K562 (cell line): ENCODE results near the gene U2AF1L4. TPM values are rescaled to one million over a fixed set of nuclear protein-coding genes. Genes with fewer than 3 reads are reported as not detected.
"Not testable (repeated sequence)": the region's sequence is repeated elsewhere in the genome, so short reads cannot be mapped to it uniquely, and the experiment has no call there.

Source experiments
- ATAC-seq: fragments of 200-7000 bp; cut with Tn5 transposase; 3 replicates; pipeline ENCODE4 v1.9.1; 2020; ENCODE audit warnings: moderate library complexity
- BruUV-seq: library from RNA; stranded (reverse); fragments of 400-500 nt; replicated peaks from 2 replicates; lab custom pipeline; 2021; lab: Mats Ljungman, UMichigan
- CTCF ChIA-PET: fragments of 300-600 bp; formaldehyde crosslinking; extraction: SDS; loops from one replicate; lab custom pipeline; 2021; ENCODE audit warnings: low intra/inter-chr PET ratio; lab: Yijun Ruan, JAX
- POLR2A ChIA-PET: fragments of 300-600, 350-650 bp; sonication (Branson Sonifier 250); formaldehyde crosslinking; extraction: SDS; loops from one replicate; lab custom pipeline; 2021; ENCODE audit warnings: antibody characterized with exemption, inconsistent platforms; lab: Yijun Ruan, JAX
- DNase-seq, 4 experiments: peaks; one replicate each; pipeline versions ENCODE4 v3.0.0 to v3.0.0-alpha.2; 2011 to 2018; ENCODE audit warnings: low spot score in 3 of 4, mixed read lengths in 3 of 4; ENCODE audit errors: extremely low read depth in 1 of 4
- FAIRE-seq: peaks from 2 replicates; lab custom pipeline; 2011; peaks lifted over from hg19 to GRCh38; lab: Jason Lieb, UNC
- H2AFZ ChIP-seq: 2 replicates; pipeline ENCODE4 v1.6.0; 2011; ENCODE audit warnings: low read depth, low read length, control low read depth, inconsistent platforms
- H3K27ac ChIP-seq: fragments of 200-600 bp; 3 replicates; pipeline ENCODE4 v1.8.0; 2011; ENCODE audit warnings: low read depth, mild to moderate bottlenecking, control low read depth, inconsistent platforms, low read length, moderate library complexity, mixed read lengths; ENCODE audit errors: extremely low read depth
- H3K27me3 ChIP-seq, 2 experiments: fragments of 300-600 bp in 1 of 2; 2 replicates in 1 of 2; 3 replicates in 1 of 2; pipeline versions ENCODE4 v1.6.0 to v1.8.0; 2011; ENCODE audit warnings: inconsistent platforms in 2 of 2, low read length in 2 of 2, mild to moderate bottlenecking in 1 of 2, mixed read lengths in 1 of 2, moderate library complexity in 1 of 2; ENCODE audit not compliant: control insufficient read depth in 2 of 2, insufficient read depth in 2 of 2
- H3K36me3 ChIP-seq: fragments of 300-600 bp; 3 replicates; pipeline ENCODE4 v1.8.0; 2011; ENCODE audit warnings: mild to moderate bottlenecking, low read length, inconsistent platforms; ENCODE audit not compliant: control insufficient read depth, insufficient read depth
- H3K4me1 ChIP-seq, 2 experiments: fragments of 200-600 bp in 1 of 2; replicated peaks in 1 of 2; 2 replicates in 1 of 2; 3 replicates in 1 of 2; pipeline versions ENCODE4 v1.5.1 to v1.8.0; 2011; ENCODE audit warnings: inconsistent platforms in 2 of 2, low read length in 2 of 2, mild to moderate bottlenecking in 1 of 2, mixed read lengths in 1 of 2, moderate library complexity in 1 of 2; ENCODE audit not compliant: control insufficient read depth in 2 of 2, insufficient read depth in 2 of 2
- H3K4me2 ChIP-seq: 2 replicates; pipeline ENCODE4 v1.6.1; 2011; ENCODE audit warnings: low read length, control low read depth, inconsistent platforms, mixed read lengths; ENCODE audit not compliant: insufficient read depth
- H3K4me3 ChIP-seq: fragments of 200-600 bp; sonication (generic), shearing (Covaris generic); 2 replicates; pipeline ENCODE4 v1.5.1; 2016; ENCODE audit warnings: control low read depth, inconsistent platforms
- H3K79me2 ChIP-seq: fragments of 200-600 bp; 3 replicates; pipeline ENCODE4 v1.8.0; 2011; ENCODE audit warnings: low read length, inconsistent platforms; ENCODE audit not compliant: control insufficient read depth, insufficient read depth
- H3K9ac ChIP-seq, 2 experiments: 2 replicates each; pipeline versions ENCODE4 v1.6.0 to v1.6.1; 2011; ENCODE audit warnings: low read depth in 2 of 2, low read length in 2 of 2, control low read depth in 1 of 2, inconsistent platforms in 1 of 2, mild to moderate bottlenecking in 1 of 2, mixed read lengths in 1 of 2; ENCODE audit not compliant: insufficient read depth in 1 of 2
- H3K9me1 ChIP-seq: one replicate; pipeline ENCODE4 v1.6.0; 2011; ENCODE audit warnings: inconsistent platforms, mild to moderate bottlenecking, low read length, moderate library complexity; ENCODE audit not compliant: control insufficient read depth, insufficient read depth
- H3K9me3 ChIP-seq: replicated peaks from 2 replicates; pipeline ENCODE4 v1.5.1; 2011; ENCODE audit warnings: low read depth, low read length, inconsistent platforms; ENCODE audit not compliant: control insufficient read depth, insufficient read depth
- H4K20me1 ChIP-seq: replicated peaks from 2 replicates; pipeline ENCODE4 v1.6.1; 2011; ENCODE audit warnings: low read length, inconsistent platforms, mixed read lengths; ENCODE audit not compliant: control insufficient read depth, insufficient read depth
- IFI16 ChIP-seq: fragments of 250-450 bp; sonication (Bioruptor Pico); IDR thresholded peaks from 2 replicates; pipeline ENCODE4 v2.1.2; 2022; ENCODE audit warnings: mild to moderate bottlenecking, inconsistent platforms
- JUND ChIP-seq, 2 experiments: IDR thresholded peaks; 2 replicates in 1 of 2; 3 replicates in 1 of 2; pipeline ENCODE4 v1.6.1; 2011; ENCODE audit warnings: borderline replicate concordance in 2 of 2, low read depth in 2 of 2, low read length in 2 of 2, improper control_type of control experiment in 1 of 2, missing biosample characterization in 1 of 2, missing genetic modification characterization in 1 of 2, missing genetic modification reagents in 1 of 2
- LCOR ChIP-seq: sonication (generic); formaldehyde crosslinking; IDR thresholded peaks from 2 replicates; pipeline ENCODE4 v1.8.0; 2022; ENCODE audit warnings: mild to moderate bottlenecking, missing genetic modification reagents
- POLR2G ChIP-seq: fragments of 200-400 bp; formaldehyde crosslinking; IDR thresholded peaks from 2 replicates; pipeline ENCODE4 v1.6.1; 2017; ENCODE audit warnings: low read depth, mild to moderate bottlenecking, antibody characterized with exemption, low read length, moderate library complexity
- PTBP1 ChIP-seq: fragments of 200-400 bp; formaldehyde crosslinking; IDR thresholded peaks from 2 replicates; pipeline ENCODE4 v1.6.1; 2017; ENCODE audit warnings: low read depth, low read length
- RBFOX2 ChIP-seq: fragments of 200-400 bp; formaldehyde crosslinking; IDR thresholded peaks from 2 replicates; pipeline ENCODE4 v1.6.1; 2017; ENCODE audit warnings: low read depth, mild to moderate bottlenecking, low read length, moderate library complexity
- WGBS: fragments of 100-300 bp; shearing (Covaris generic); methylation state at CpG from one replicate; pipeline ENCODE4 v1.1.6; 2016; ENCODE audit warnings: low coverage, mixed read lengths; ENCODE audit not compliant: insufficient coverage; ENCODE audit errors: missing lambda C conversion rate; 5-methylcytosine and 5-hydroxymethylcytosine counted together
- in situ Hi-C: fragments of 300-500 bp; cut with MboI; formaldehyde crosslinking; loops from 4 replicates; pipeline ENCODE4 v1.15.0; 2018; ENCODE audit warnings: inconsistent platforms, mixed read lengths
- intact Hi-C: fragments of 100-400 bp; cut with micrococcal nuclease; formaldehyde crosslinking; loops from 2 replicates; pipeline ENCODE4 v1.14.2; 2022
- polyA plus RNA-seq, 8 experiments: library from polyadenylated mRNA; depleted of rRNA in 4 of 8; stranded (reverse) in 5 of 8; unstranded in 3 of 8; fragments of >200 nt; fragmentation: Nextera tagmentation in 2 of 8; fragmentation: Illumina TruSeq in 1 of 8; extraction: Ambion mirVana in 2 of 8; extraction: Trizol in 1 of 8; gene quantifications; 2 replicates each; pipeline versions ENCODE4 v1.2.1 to v1.2.3, GENCODE V29; 2011 to 2014; ENCODE audit warnings: inconsistent platforms in 1 of 8, missing spikeins in 1 of 8
- total RNA-seq, 7 experiments: library from RNA; depleted of rRNA in 6 of 7; stranded (reverse); fragments of >200 nt in 6 of 7; fragmentation: Illumina TruSeq in 2 of 7; extraction: Trizol in 2 of 7; gene quantifications; 2 replicates each; pipeline versions ENCODE4 v1.2.1 to v1.2.3, GENCODE V29; 2011 to 2021; ENCODE audit warnings: low replicate concordance in 1 of 7

Gene U2AF1L4
- total and polyA plus RNA-seq, 9 of the 15 experiments (the other 6 are each of a cell fraction or from before 2014, with no cell fraction given): 8.4 to 19.5 (median 12.6) TPM

DNA sequence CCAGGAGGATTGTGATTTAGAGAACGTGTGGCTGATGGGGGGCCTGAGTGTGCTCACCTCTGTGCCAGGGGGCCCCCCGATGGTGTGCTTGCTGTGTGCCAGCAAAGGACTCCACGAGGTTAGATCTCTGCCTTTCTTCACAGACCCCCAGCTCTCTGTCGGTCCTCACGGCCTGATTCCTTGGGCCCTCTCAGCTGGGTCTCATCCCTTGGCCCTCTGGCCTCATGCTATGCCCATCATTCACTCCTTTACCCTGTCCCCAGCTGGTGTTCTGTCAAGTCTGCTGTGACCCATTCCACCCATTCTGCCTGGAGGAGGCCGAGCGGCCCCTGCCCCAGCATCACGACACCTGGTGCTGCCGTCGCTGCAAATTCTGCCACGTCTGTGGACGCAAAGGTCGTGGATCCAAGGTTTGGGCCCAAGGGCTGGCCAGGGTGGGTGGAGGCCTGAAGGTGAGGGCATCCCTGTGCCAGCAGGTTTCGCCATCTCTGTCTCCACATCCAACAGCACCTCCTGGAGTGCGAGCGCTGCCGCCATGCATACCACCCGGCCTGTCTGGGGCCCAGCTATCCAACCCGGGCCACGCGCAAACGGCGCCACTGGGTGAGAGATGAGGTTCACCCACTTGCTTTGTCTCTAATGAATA is 19.9 kb downstream of the U2AF1L4 start:
- DNase-seq: no peak
- no peak overlapping the region for H2AFZ ChIP-seq
- H4K20me1 ChIP-seq: 0 out of 2 replicates have a peak, but pooled peaks cover 2% of the 10 kb centered on the region
- H3K79me2 ChIP-seq: peaks cover 9% of the 10 kb centered on the region
- peak overlapping the region in 1 of 2 experiments; percentile 29; a peak in 1 of 4 replicates for H3K9ac ChIP-seq
- H3K9me3 ChIP-seq: no peaks in the 10 kb centered on the region
- H3K9me1 ChIP-seq: no peaks in the 10 kb centered on the region
- H3K27me3 ChIP-seq: no peaks in the 10 kb centered on the region
- intact Hi-C loops: no loop called here
- in situ Hi-C loops: no loop called here
- CTCF ChIA-PET: no interaction called here
- POLR2A ChIA-PET: interaction anchor here (0.6 to 3.2 kb wide), 3 partner anchors 15 to 215 kb away, joined by 3 to 19 read pairs (median 12); partner anchors contain the start of genes PSENEN and U2AF1L4
- H3K36me3 ChIP-seq: peaks cover 95% of the 10 kb centered on the region; the same call in 2 of the 3 replicates
- H3K4me2 ChIP-seq: no peak overlapping the region
- H3K27ac ChIP-seq: no peak overlapping the region
- TF ChIP-seq JUND (IDR thresholded peaks at IDR 0.05; ENCODE audit: borderline replicate concordance, low read depth, low read length): no peak
- no peak for TF ChIP-seq JUND (tag; IDR thresholded peaks at IDR 0.05; ENCODE audit: borderline replicate concordance, low read depth, low read length)
- peak; percentile 29 for TF ChIP-seq RBFOX2
- TF ChIP-seq, all 486 proteins: peak for 1
- FAIRE-seq (no peak), ATAC-seq (no peak)
- 96% methylated on average over 17 of the region's 23 CpGs for WGBS
- Histone ChIP-seq H3K4me3 (no peak overlapping the region), H3K4me1 (peaks cover 0 to 12% of the 10 kb centered on the region in 2 experiments; a peak in 1 of 5 replicates)
- BruUV-seq: no TSS peak

DNA sequence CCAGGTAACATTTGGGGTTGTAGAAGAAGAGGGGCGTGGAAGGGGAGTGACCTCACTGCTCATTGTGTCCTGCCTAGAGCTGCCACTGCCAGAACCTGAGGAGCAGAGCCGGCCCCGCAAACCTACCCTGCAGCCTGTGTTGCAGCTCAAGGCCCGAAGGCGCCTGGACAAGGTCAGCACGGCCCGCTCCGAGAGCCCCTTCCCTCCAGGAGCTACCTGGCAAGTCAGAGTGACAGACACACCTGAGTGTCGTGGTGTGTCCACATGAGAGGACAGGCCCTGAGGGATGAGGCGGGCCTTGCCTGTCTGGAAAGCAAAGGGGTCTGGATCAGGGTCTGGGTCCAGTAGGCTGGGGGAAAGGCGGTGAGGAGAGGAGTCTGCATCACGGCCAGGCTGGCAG is 20.7 kb downstream of the U2AF1L4 start:
- 97% methylated on average over 9 of the region's 12 CpGs for WGBS
- Histone ChIP-seq H3K36me3 (peaks cover 95% of the 10 kb centered on the region; the same call in 2 of the 3 replicates), H4K20me1 (0 out of 2 replicates have a peak, but pooled peaks cover 2% of the 10 kb centered on the region), H3K4me2 (no peak overlapping the region), H3K79me2 (peaks cover 17% of the 10 kb centered on the region), H3K4me3 (no peak overlapping the region), H3K9ac (no peak overlapping the region; a peak in 1 of 4 replicates), H3K27me3 (no peaks in the 10 kb centered on the region), H3K27ac (no peak overlapping the region), H2AFZ (no peak overlapping the region), H3K4me1 (peaks cover 0 to 18% of the 10 kb centered on the region in 2 experiments; a peak in 2 of 5 replicates), H3K9me1 (no peaks in the 10 kb centered on the region), H3K9me3 (no peaks in the 10 kb centered on the region)
- BruUV-seq: no TSS peak
- no peak for FAIRE-seq
- ChIA-PET POLR2A (interaction anchor here (0.6 to 3.2 kb wide), 4 partner anchors 13 to 214 kb away, joined by 3 to 19 read pairs (median 8); partner anchors contain the start of genes PSENEN and U2AF1L4), CTCF (no interaction called here)
- DNase-seq: no peak
- intact Hi-C loops: no loop called here
- TF ChIP-seq LCOR (CRISPR knock-in tag): no peak
- no peak for TF ChIP-seq IFI16 (CRISPR knock-in tag)
- TF ChIP-seq POLR2G: 0 out of 2 replicates have a peak, but pooled peaks have one; percentile 38
- no peak for TF ChIP-seq PTBP1
- ATAC-seq: no peak
- in situ Hi-C loops: no loop called here

DNA sequence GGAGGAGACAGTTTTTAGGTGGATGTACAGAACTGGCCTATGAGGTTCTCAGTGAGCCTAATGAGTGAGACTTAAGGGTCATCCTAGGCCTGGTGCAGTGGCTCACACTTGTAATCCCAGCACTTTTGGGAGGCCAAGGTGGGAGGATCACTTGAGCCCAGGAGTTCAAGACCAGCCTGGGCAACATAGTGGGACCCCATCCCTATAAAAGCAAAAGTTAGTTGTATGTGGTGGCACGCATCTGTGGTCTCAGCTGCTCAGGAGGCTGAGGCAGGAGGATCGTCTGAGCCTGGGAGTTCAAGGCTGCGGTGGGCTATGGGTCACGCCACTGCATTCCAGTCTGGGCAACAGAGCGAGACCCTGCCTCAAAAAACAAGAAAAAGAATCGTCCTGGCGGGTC is 21.1 kb downstream of the U2AF1L4 start:
- in situ Hi-C loops, FAIRE-seq, H4K20me1 ChIP-seq, intact Hi-C loops, H3K4me2 ChIP-seq, ATAC-seq, H3K4me3 ChIP-seq, H3K27ac ChIP-seq, H2AFZ ChIP-seq, H3K9ac ChIP-seq, H3K9me1 ChIP-seq, BruUV-seq, CTCF ChIA-PET, H3K9me3 ChIP-seq, H3K27me3 ChIP-seq, DNase-seq: not testable (repeated sequence)
- POLR2A ChIA-PET: interaction anchor here (0.6 to 3.2 kb wide), 4 partner anchors 13 to 63 kb away, joined by 3 to 19 read pairs (median 8); partner anchors contain the start of genes PSENEN and U2AF1L4
- Histone ChIP-seq H3K4me1 (peaks cover 3 to 23% of the 10 kb centered on the region in 2 experiments), H3K79me2 (peaks cover 21% of the 10 kb centered on the region), H3K36me3 (peaks cover 94% of the 10 kb centered on the region; the same call in 2 of the 3 replicates)
- WGBS: 95% methylated on average over 7 of the region's 7 CpGs
